HCT116 (cell line): ENCODE results near the gene LAIR1. TPM values are rescaled to one million over a fixed set of nuclear protein-coding genes. Genes with fewer than 3 reads are reported as not detected.

Experiments
- ATAC-seq: fragments of 200-7000 bp; cut with Tn5 transposase; 2 replicates; pipeline ENCODE4 v1.9.1; 2020; ENCODE audit warnings: mild to moderate bottlenecking, moderate library complexity
- BruUV-seq: library from RNA; stranded (reverse); fragments of 400-500 nt; replicated peaks from 2 replicates; lab custom pipeline; 2021; lab: Mats Ljungman, UMichigan
- CTCF ChIA-PET: fragments of 300-600 bp; sonication (Branson Sonifier 250); formaldehyde crosslinking; loops from one replicate; lab custom pipeline; 2021; ENCODE audit warnings: antibody characterized with exemption; lab: Charles Lee
- POLR2A ChIA-PET: fragments of 300-600, 350-600 bp; sonication (Branson Sonifier 250); formaldehyde crosslinking; loops from one replicate; lab custom pipeline; 2021; ENCODE audit warnings: antibody characterized with exemption; lab: Charles Lee
- RAD21 ChIA-PET, 2 experiments: fragments of 300-600 bp; sonication (Branson Sonifier 250); formaldehyde crosslinking; loops; one replicate each; lab custom pipeline; 2023; ENCODE audit warnings: low total read pairs in 2 of 2; ENCODE audit not compliant: uncharacterized antibody in 2 of 2, unreplicated experiment in 2 of 2, low non-redundant PET in 1 of 2; lab: Charles Lee
- DNase-seq: peaks from one replicate; pipeline ENCODE4 v3.0.0-alpha.2; 2010; ENCODE audit warnings: low read depth, low spot score
- H2AFZ ChIP-seq: fragments of 200-600 bp; shearing (Covaris generic), sonication (generic); 2 replicates; pipeline ENCODE4 v1.6.1; 2017; ENCODE audit warnings: low read depth, mixed run types, mixed read lengths, antibody characterized with exemption, low read length; ENCODE audit not compliant: poor library complexity, severe bottlenecking
- H3K27ac ChIP-seq: 2 replicates; pipeline ENCODE4 v1.5.1; 2012; ENCODE audit warnings: low read depth, low read length
- H3K27me3 ChIP-seq: fragments of 200-600 bp; sonication (generic); 2 replicates; pipeline ENCODE4 v1.6.1; 2016; ENCODE audit warnings: mixed run types, low read length, mixed read lengths; ENCODE audit not compliant: insufficient read depth
- H3K36me3 ChIP-seq, 2 experiments: fragments of 200-500 bp in 1 of 2; fragments of 200-600 bp in 1 of 2; sonication (Bioruptor generic) in 1 of 2; sonication (generic) in 1 of 2; 2 replicates each; pipeline versions ENCODE4 v1.5.1 to v1.6.1; 2014 to 2016; ENCODE audit warnings: low read length in 2 of 2, inconsistent platforms in 1 of 2, mixed read lengths in 1 of 2, mixed run types in 1 of 2; ENCODE audit not compliant: insufficient read depth in 2 of 2, control insufficient read depth in 1 of 2
- H3K4me1 ChIP-seq, 2 experiments: fragments of 200-600 bp in 1 of 2; sonication (generic) in 1 of 2; 2 replicates each; pipeline versions ENCODE4 v1.5.1 to v1.6.1; 2012 to 2017; ENCODE audit warnings: low read length in 2 of 2, inconsistent platforms in 1 of 2, mild to moderate bottlenecking in 1 of 2, mixed read lengths in 1 of 2, mixed run types in 1 of 2, moderate library complexity in 1 of 2; ENCODE audit not compliant: insufficient read depth in 2 of 2, control insufficient read depth in 1 of 2
- H3K4me2 ChIP-seq: fragments of 200-600 bp; sonication (generic); 2 replicates; pipeline ENCODE4 v1.6.1; 2017; ENCODE audit warnings: mixed run types, low read length, mixed read lengths
- H3K4me3 ChIP-seq, 2 experiments: fragments of 200-600 bp in 1 of 2; sonication (generic) in 1 of 2; replicated peaks in 1 of 2; 2 replicates each; pipeline ENCODE4 v1.5.1; 2011 to 2016; ENCODE audit warnings: low read length in 2 of 2, control low read depth in 1 of 2, low read depth in 1 of 2, mild to moderate bottlenecking in 1 of 2, mixed read lengths in 1 of 2, mixed run types in 1 of 2
- H3K79me2 ChIP-seq: fragments of 200-600 bp; sonication (generic); 2 replicates; pipeline ENCODE4 v1.6.1; 2017; ENCODE audit warnings: mild to moderate bottlenecking, mixed run types, low read length, moderate library complexity, mixed read lengths; ENCODE audit not compliant: insufficient read depth
- H3K9ac ChIP-seq: fragments of 200-600 bp; sonication (generic); 2 replicates; pipeline ENCODE4 v1.6.1; 2016; ENCODE audit warnings: low read length, mixed read lengths
- H3K9me2 ChIP-seq: fragments of 200-600 bp; sonication (generic), shearing (Covaris generic); 2 replicates; pipeline ENCODE4 v1.6.1; 2017; ENCODE audit warnings: mixed run types, mild to moderate bottlenecking, moderate library complexity; ENCODE audit not compliant: insufficient read depth
- H3K9me3 ChIP-seq, 2 experiments: fragments of 200-500 bp in 1 of 2; fragments of 200-600 bp in 1 of 2; sonication (Bioruptor generic) in 1 of 2; sonication (generic) in 1 of 2; 2 replicates each; pipeline ENCODE4 v1.6.1; 2014 to 2017; ENCODE audit warnings: low read length in 2 of 2, mixed read lengths in 2 of 2, inconsistent platforms in 1 of 2, low read depth in 1 of 2, mild to moderate bottlenecking in 1 of 2, mixed run types in 1 of 2, moderate library complexity in 1 of 2; ENCODE audit not compliant: control insufficient read depth in 1 of 2, insufficient read depth in 1 of 2
- H4K20me1 ChIP-seq: fragments of 200-600 bp; sonication (generic), shearing (Covaris generic); 2 replicates; pipeline ENCODE4 v1.6.1; 2017; ENCODE audit warnings: mixed run types, mild to moderate bottlenecking, moderate library complexity; ENCODE audit not compliant: insufficient read depth
- ATF3 ChIP-seq: IDR thresholded peaks from 2 replicates; pipeline ENCODE4 v1.6.1; 2012
- CEBPB ChIP-seq: IDR thresholded peaks from 2 replicates; pipeline ENCODE4 v1.6.1; 2012; ENCODE audit warnings: low read depth
- EGR1 ChIP-seq: IDR thresholded peaks from 2 replicates; pipeline ENCODE4 v1.6.1; 2012; ENCODE audit warnings: low read depth
- EZH2 ChIP-seq: fragments of 200-600 bp; sonication (generic); IDR thresholded peaks from 2 replicates; pipeline ENCODE4 v1.6.1; 2017; ENCODE audit warnings: antibody characterized with exemption, mixed run types
- EZH2phosphoT487 ChIP-seq: fragments of 200-600 bp; IDR thresholded peaks from 2 replicates; pipeline ENCODE4 v1.6.1; 2018; ENCODE audit warnings: antibody characterized with exemption, borderline replicate concordance
- JUND ChIP-seq: IDR thresholded peaks from 2 replicates; pipeline ENCODE4 v1.6.1; 2012
- POLR2A ChIP-seq: IDR thresholded peaks from 2 replicates; pipeline ENCODE4 v1.7.0; 2011; ENCODE audit warnings: borderline replicate concordance; ENCODE audit not compliant: insufficient read depth, insufficient read length; ENCODE audit errors: extremely low read depth
- POLR2AphosphoS5 ChIP-seq: IDR thresholded peaks from 2 replicates; pipeline ENCODE4 v1.6.1; 2011; ENCODE audit warnings: mild to moderate bottlenecking, low read depth, low read length, moderate library complexity
- RAD21 ChIP-seq: IDR thresholded peaks from 2 replicates; pipeline ENCODE4 v1.6.1; 2012; ENCODE audit warnings: low read depth, mild to moderate bottlenecking
- SIN3A ChIP-seq: IDR thresholded peaks from 2 replicates; pipeline ENCODE4 v1.6.1; 2012; ENCODE audit warnings: low read depth
- SP1 ChIP-seq: IDR thresholded peaks from 2 replicates; pipeline ENCODE4 v1.6.1; 2012; ENCODE audit warnings: low read depth
- SRF ChIP-seq: IDR thresholded peaks from 2 replicates; pipeline ENCODE4 v1.6.1; 2012; ENCODE audit warnings: low read depth
- TCF7L2 ChIP-seq: IDR thresholded peaks from 2 replicates; pipeline ENCODE4 v1.7.0; 2011; ENCODE audit warnings: borderline replicate concordance, inconsistent platforms; ENCODE audit not compliant: insufficient read depth, insufficient read length; ENCODE audit errors: extremely low read depth
- ZBTB33 ChIP-seq: IDR thresholded peaks from 2 replicates; pipeline ENCODE4 v1.6.1; 2011; ENCODE audit warnings: mild to moderate bottlenecking, low read length, moderate library complexity; ENCODE audit not compliant: insufficient replicate concordance; ENCODE audit errors: extremely low read depth
- ZFX ChIP-seq: fragments of 450-650 bp; IDR thresholded peaks from 2 replicates; pipeline ENCODE4 v1.6.1; 2017
- ZNF274 ChIP-seq: fragments of 200-500 bp; sonication (Bioruptor generic); IDR thresholded peaks from 2 replicates; pipeline ENCODE4 v1.6.1; 2014; ENCODE audit warnings: mild to moderate bottlenecking, low read depth, low read length, inconsistent platforms
- intact Hi-C: fragments of 100-400 bp; cut with micrococcal nuclease; formaldehyde crosslinking; loops from 2 replicates; pipeline ENCODE4 v1.10.0; 2022
- total RNA-seq: library from RNA; stranded (reverse); gene quantifications from one replicate; pipeline ENCODE4 v1.2.1, GENCODE V29; 2021; ENCODE audit not compliant: unreplicated experiment
- TF ChIP-seq, protein P1 (sequence below): IDR thresholded peaks from 2 replicates; pipeline ENCODE4 v1.6.1; 2012
- TF ChIP-seq, protein P2 (sequence below), 3 experiments: fragments of 200-600 bp in 1 of 3; sonication (generic) in 1 of 3; IDR thresholded peaks in 2 of 3; conservative IDR thresholded peaks in 1 of 3; 2 replicates each; pipeline ENCODE4 v1.5.1; 2012 to 2017; ENCODE audit warnings: low read depth in 2 of 3, low read length in 2 of 3, antibody characterized with exemption in 1 of 3, borderline replicate concordance in 1 of 3, control low read depth in 1 of 3, mild to moderate bottlenecking in 1 of 3, mixed read lengths in 1 of 3, mixed run types in 1 of 3, moderate library complexity in 1 of 3; ENCODE audit not compliant: insufficient read depth in 1 of 3

Gene LAIR1
- total RNA-seq, 1 experiment from 2014 or later, result 0.89 TPM

GRCh38 chr19:54414156-54414555 lies 49.4 kb upstream of the LAIR1 start:
- Histone ChIP-seq H3K9ac (no peak overlapping the region), H3K79me2 (no peaks in the 10 kb centered on the region), H4K20me1 (no peaks in the 10 kb centered on the region), H3K27ac (no peak overlapping the region), H3K9me2 (no peaks in the 10 kb centered on the region), H3K4me1 (no peaks in the 10 kb centered on the region), H3K27me3 (peaks cover 10% of the 10 kb centered on the region; the same call in 1 of the 2 replicates), H2AFZ (no peak overlapping the region), H3K4me2 (no peak overlapping the region), H3K36me3 (no peaks in the 10 kb centered on the region), H3K9me3 (no peaks in the 10 kb centered on the region), H3K4me3 (no peak overlapping the region)
- RAD21 ChIA-PET, result no interaction called here
- DNase-seq (no peak), ATAC-seq (no peak)
- CTCF ChIA-PET, result no interaction called here
- no peak for TF ChIP-seq RAD21
- no peak for TF ChIP-seq SRF
- no peak for TF ChIP-seq ZBTB33
- no peak for TF ChIP-seq ZNF274
- TF ChIP-seq ATF3, result no peak
- POLR2A ChIA-PET, result no interaction called here
- BruUV-seq, result no TSS peak
- intact Hi-C loops, result no loop called here

GRCh38 chr19:54412877-54413276 lies 48.1 kb upstream of the LAIR1 start:
- H3K9me2 ChIP-seq, result no peaks in the 10 kb centered on the region
- ATAC-seq, result no peak
- ChIA-PET RAD21 (no interaction called here), POLR2A (no interaction called here), CTCF (no interaction called here)
- intact Hi-C loops, result no loop called here
- no peak overlapping the region for H3K9ac ChIP-seq
- H3K27me3 ChIP-seq, result peaks cover 10% of the 10 kb centered on the region; the same call in 1 of the 2 replicates
- no peak overlapping the region for H3K4me3 ChIP-seq
- no peak overlapping the region for H3K4me2 ChIP-seq
- H3K9me3 ChIP-seq, result no peaks in the 10 kb centered on the region
- BruUV-seq, result no TSS peak
- no peaks in the 10 kb centered on the region for H4K20me1 ChIP-seq
- no peak overlapping the region for H2AFZ ChIP-seq
- H3K36me3 ChIP-seq, result no peaks in the 10 kb centered on the region
- no peaks in the 10 kb centered on the region for H3K79me2 ChIP-seq
- no peak for DNase-seq
- no peak overlapping the region for H3K27ac ChIP-seq
- TF ChIP-seq, protein P1, sequence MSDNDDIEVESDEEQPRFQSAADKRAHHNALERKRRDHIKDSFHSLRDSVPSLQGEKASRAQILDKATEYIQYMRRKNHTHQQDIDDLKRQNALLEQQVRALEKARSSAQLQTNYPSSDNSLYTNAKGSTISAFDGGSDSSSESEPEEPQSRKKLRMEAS, result no peak
- no peak for TF ChIP-seq POLR2AphosphoS5
- TF ChIP-seq CEBPB, result no peak
- no peak for TF ChIP-seq SP1
- no peak for TF ChIP-seq EZH2phosphoT487
- TF ChIP-seq RAD21, result no peak
- no peak for TF ChIP-seq POLR2A
- no peak for TF ChIP-seq EZH2
- TF ChIP-seq JUND, result no peak
- no peak for TF ChIP-seq EGR1
- TF ChIP-seq SIN3A, result no peak
- TF ChIP-seq ZFX, result no peak
- TF ChIP-seq, protein P2, sequence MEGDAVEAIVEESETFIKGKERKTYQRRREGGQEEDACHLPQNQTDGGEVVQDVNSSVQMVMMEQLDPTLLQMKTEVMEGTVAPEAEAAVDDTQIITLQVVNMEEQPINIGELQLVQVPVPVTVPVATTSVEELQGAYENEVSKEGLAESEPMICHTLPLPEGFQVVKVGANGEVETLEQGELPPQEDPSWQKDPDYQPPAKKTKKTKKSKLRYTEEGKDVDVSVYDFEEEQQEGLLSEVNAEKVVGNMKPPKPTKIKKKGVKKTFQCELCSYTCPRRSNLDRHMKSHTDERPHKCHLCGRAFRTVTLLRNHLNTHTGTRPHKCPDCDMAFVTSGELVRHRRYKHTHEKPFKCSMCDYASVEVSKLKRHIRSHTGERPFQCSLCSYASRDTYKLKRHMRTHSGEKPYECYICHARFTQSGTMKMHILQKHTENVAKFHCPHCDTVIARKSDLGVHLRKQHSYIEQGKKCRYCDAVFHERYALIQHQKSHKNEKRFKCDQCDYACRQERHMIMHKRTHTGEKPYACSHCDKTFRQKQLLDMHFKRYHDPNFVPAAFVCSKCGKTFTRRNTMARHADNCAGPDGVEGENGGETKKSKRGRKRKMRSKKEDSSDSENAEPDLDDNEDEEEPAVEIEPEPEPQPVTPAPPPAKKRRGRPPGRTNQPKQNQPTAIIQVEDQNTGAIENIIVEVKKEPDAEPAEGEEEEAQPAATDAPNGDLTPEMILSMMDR (IDR thresholded peaks at IDR 0.05 in 2 of 3, conservative IDR thresholded peaks at IDR 0.05 in 1 of 3; ENCODE audit: borderline replicate concordance in 1 of 3, insufficient read depth in 1 of 3, low read depth in 2 of 3, low read length in 2 of 3), result no peak
- TF ChIP-seq TCF7L2, result no peak
- no peak for TF ChIP-seq ZNF274
- H3K4me1 ChIP-seq, result no peaks in the 10 kb centered on the region
